ENCODE data around the gene PLEKHA8. TPM values are rescaled to one million over a fixed set of nuclear protein-coding genes. Genes with fewer than 3 reads are reported as not detected.

The PLEKHA8 gene
- total RNA-seq, 1 experiment from 2014 or later, result 23.0 TPM

DNA sequence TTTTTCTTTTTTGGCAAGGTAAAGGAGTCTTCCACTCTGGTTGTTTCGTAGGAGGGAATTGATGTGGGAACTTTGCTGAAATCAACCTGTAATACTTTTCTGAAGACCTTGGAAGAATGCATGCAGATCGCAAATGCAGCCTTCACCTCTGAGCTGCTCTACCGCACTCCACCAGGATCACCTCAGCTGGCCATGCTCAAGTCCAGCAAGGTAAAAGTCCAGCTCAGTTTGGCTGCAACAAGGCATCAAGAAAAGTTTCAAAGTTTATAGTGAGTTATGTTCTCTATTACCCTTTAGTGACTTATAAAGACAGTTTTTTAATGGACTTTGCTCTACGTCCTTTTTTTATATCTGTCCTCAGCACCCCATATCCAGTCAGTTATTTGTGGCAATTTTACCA, 21.0 kb downstream of the PLEKHA8 start:
- Histone ChIP-seq H3K27ac (no peak overlapping the region), H3K4me1 (replicated peaks; ENCODE audit: insufficient read depth) (no peaks in the 10 kb centered on the region), H3K79me2 (ENCODE audit: low read depth) (no peaks in the 10 kb centered on the region), H4K20me1 (ENCODE audit: insufficient read depth) (no peaks in the 10 kb centered on the region), H3F3A (ENCODE audit: insufficient read depth, low read depth) (no peaks in the 10 kb centered on the region), H3K4me3 (no peak overlapping the region), H3K36me3 (ENCODE audit: low read depth) (peaks cover 35% of the 10 kb centered on the region), H3K4me2 (no peak overlapping the region), H2AFZ (no peak overlapping the region), H3K9me3 (ENCODE audit: insufficient read depth, low read depth) (no peaks in the 10 kb centered on the region; the same call in 1 of the 2 replicates), H3K9me2 (ENCODE audit: insufficient read depth) (no peaks in the 10 kb centered on the region), H3K27me3 (ENCODE audit: insufficient read depth, low read depth) (no peaks in the 10 kb centered on the region)
- POLR2A ChIA-PET (ENCODE audit: unreplicated experiment), result no interaction called here
- CTCF ChIA-PET, result no interaction called here
- no TSS peak for BruUV-seq (replicated peaks)
- TF ChIP-seq EZH2 (IDR thresholded peaks at IDR 0.05; ENCODE audit: low read depth), result no peak
- TF ChIP-seq, protein P1, sequence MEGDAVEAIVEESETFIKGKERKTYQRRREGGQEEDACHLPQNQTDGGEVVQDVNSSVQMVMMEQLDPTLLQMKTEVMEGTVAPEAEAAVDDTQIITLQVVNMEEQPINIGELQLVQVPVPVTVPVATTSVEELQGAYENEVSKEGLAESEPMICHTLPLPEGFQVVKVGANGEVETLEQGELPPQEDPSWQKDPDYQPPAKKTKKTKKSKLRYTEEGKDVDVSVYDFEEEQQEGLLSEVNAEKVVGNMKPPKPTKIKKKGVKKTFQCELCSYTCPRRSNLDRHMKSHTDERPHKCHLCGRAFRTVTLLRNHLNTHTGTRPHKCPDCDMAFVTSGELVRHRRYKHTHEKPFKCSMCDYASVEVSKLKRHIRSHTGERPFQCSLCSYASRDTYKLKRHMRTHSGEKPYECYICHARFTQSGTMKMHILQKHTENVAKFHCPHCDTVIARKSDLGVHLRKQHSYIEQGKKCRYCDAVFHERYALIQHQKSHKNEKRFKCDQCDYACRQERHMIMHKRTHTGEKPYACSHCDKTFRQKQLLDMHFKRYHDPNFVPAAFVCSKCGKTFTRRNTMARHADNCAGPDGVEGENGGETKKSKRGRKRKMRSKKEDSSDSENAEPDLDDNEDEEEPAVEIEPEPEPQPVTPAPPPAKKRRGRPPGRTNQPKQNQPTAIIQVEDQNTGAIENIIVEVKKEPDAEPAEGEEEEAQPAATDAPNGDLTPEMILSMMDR (conservative IDR thresholded peaks at IDR 0.05), result no peak
- DNase-seq, result no peak
- intact Hi-C loops (cut with micrococcal nuclease; ENCODE audit: unreplicated experiment), result no loop called here

DNA sequence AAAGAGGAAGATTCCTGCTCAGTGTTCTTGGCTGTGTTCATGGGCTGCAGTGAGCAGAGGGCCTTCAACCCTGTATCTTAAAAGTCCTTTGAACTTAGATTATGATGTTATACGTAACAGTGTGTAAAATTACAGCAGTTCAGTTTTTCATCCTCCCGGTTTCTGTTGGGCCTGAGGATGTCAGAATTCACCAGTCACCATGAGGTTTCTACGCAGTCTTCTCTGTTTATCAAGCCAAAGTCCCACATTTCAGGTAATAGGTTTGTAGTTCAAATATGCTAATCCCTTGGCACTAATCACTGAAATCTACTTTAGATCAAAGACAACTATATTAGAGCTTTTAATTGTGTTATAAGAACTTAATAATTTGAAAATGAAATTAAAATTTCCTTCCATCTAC, 24.9 kb downstream of the PLEKHA8 start:
- TF ChIP-seq, protein P1 (conservative IDR thresholded peaks at IDR 0.05), result no peak
- no peak for TF ChIP-seq EZH2 (IDR thresholded peaks at IDR 0.05; ENCODE audit: low read depth)
- intact Hi-C loops (cut with micrococcal nuclease; ENCODE audit: unreplicated experiment), result no loop called here
- no peaks in the 10 kb centered on the region for H3K27me3 ChIP-seq (ENCODE audit: insufficient read depth, low read depth)
- H3K27ac ChIP-seq, result no peak overlapping the region
- no peaks in the 10 kb centered on the region; the same call in 1 of the 2 replicates for H3K9me3 ChIP-seq (ENCODE audit: insufficient read depth, low read depth)
- H4K20me1 ChIP-seq (ENCODE audit: insufficient read depth), result no peaks in the 10 kb centered on the region
- H3K9me2 ChIP-seq (ENCODE audit: insufficient read depth), result no peaks in the 10 kb centered on the region
- ChIA-PET CTCF (no interaction called here), POLR2A (ENCODE audit: unreplicated experiment) (no interaction called here)
- H3K4me3 ChIP-seq, result no peak overlapping the region
- H3K4me2 ChIP-seq, result no peak overlapping the region
- 0 out of 2 replicates have a peak, but pooled peaks cover 8% of the 10 kb centered on the region for H3K4me1 ChIP-seq (replicated peaks; ENCODE audit: insufficient read depth)
- H3K79me2 ChIP-seq (ENCODE audit: low read depth), result no peaks in the 10 kb centered on the region
- peaks cover 26% of the 10 kb centered on the region for H3K36me3 ChIP-seq (ENCODE audit: low read depth)
- H3F3A ChIP-seq (ENCODE audit: insufficient read depth, low read depth), result no peaks in the 10 kb centered on the region; the same call in 1 of the 2 replicates
- DNase-seq, result no peak
- no peak overlapping the region for H2AFZ ChIP-seq
- BruUV-seq (replicated peaks), result no TSS peak

DNA sequence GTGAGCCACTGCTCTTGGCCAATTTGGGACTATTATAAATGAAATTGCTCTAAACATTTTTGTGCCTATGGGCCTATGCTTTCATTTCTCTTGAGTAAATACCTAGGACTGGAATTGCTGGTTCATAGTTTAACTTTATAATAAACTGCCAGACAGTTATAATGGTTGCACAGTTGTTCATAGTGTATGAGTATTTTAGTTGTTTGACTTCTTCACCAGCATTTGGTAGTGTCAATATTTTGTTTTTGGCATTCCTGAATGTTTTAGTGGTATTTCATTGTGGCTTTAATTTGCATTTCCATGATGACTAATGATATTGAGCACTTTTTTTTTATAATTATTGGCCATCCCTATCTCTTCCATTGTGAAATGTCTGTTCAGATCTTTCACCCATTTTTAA, 29.5 kb downstream of the PLEKHA8 start:
- H4K20me1 ChIP-seq (ENCODE audit: insufficient read depth), result no peaks in the 10 kb centered on the region
- no peak overlapping the region for H2AFZ ChIP-seq
- H3K4me3 ChIP-seq, result no peak overlapping the region
- peak in 1 of 2 experiments; percentile 57 for DNase-seq
- no TSS peak for BruUV-seq (replicated peaks)
- no peak overlapping the region for H3K27ac ChIP-seq
- no peaks in the 10 kb centered on the region for H3K27me3 ChIP-seq (ENCODE audit: insufficient read depth, low read depth)
- intact Hi-C loops (cut with micrococcal nuclease; ENCODE audit: unreplicated experiment), result no loop called here
- ChIA-PET POLR2A (ENCODE audit: unreplicated experiment) (no interaction called here), CTCF (interaction anchor here (0.6 to 0.7 kb wide), 2 partner anchors 415 to 471 kb away, joined by 3 to 6 read pairs; no protein-coding TSS in a partner anchor)
- peaks cover 6% of the 10 kb centered on the region for H3F3A ChIP-seq (ENCODE audit: insufficient read depth, low read depth)
- no peaks in the 10 kb centered on the region for H3K9me3 ChIP-seq (ENCODE audit: insufficient read depth, low read depth)
- no peak overlapping the region for H3K4me2 ChIP-seq
- no peaks in the 10 kb centered on the region for H3K79me2 ChIP-seq (ENCODE audit: low read depth)
- TF ChIP-seq, protein P1 (conservative IDR thresholded peaks at IDR 0.05), result no peak
- no peak for TF ChIP-seq EZH2 (IDR thresholded peaks at IDR 0.05; ENCODE audit: low read depth)
- peaks cover 26% of the 10 kb centered on the region for H3K36me3 ChIP-seq (ENCODE audit: low read depth)
- H3K9me2 ChIP-seq (ENCODE audit: insufficient read depth), result no peaks in the 10 kb centered on the region
- 0 out of 2 replicates have a peak, but pooled peaks cover 8% of the 10 kb centered on the region for H3K4me1 ChIP-seq (replicated peaks; ENCODE audit: insufficient read depth)

Measured in PC-9 (cell line).